HT1080 (cell line): ENCODE results near the gene CAPN9. TPM values are rescaled to one million over a fixed set of nuclear protein-coding genes. Genes with fewer than 3 reads are reported as not detected.

Experiments
- DNase-seq: peaks from one replicate; pipeline ENCODE4 v3.0.0-alpha.2; 2015; ENCODE audit warnings: low read depth
- total RNA-seq: library from RNA; depleted of rRNA; stranded (reverse); fragments of >200 nt; shearing (Covaris generic); gene quantifications from 2 replicates; pipeline ENCODE4 v1.2.3, GENCODE V29; 2014

Gene CAPN9
- total RNA-seq, 1 experiment from 2014 or later = not detected

DNA sequence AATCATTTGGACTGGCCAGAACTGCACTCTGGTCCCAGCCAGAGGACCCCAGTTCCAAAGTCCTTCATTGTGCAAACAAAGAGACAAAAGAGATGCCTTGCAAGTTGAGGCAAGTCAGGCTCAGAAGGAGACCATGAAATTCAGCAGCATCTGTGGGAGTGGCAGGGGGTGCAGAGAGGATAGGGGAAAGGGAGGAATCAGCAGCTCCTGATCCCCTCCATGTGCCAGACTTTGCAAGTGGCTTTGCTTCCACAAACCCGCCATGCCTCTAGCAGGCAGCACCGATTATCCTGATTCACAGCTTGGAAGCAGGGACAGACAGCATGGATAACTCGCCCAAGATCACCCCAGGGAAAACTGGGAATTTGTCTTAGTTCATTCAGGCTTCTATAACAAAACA is 2.1 kb upstream of the CAPN9 start:
- DNase-seq = no peak

DNA sequence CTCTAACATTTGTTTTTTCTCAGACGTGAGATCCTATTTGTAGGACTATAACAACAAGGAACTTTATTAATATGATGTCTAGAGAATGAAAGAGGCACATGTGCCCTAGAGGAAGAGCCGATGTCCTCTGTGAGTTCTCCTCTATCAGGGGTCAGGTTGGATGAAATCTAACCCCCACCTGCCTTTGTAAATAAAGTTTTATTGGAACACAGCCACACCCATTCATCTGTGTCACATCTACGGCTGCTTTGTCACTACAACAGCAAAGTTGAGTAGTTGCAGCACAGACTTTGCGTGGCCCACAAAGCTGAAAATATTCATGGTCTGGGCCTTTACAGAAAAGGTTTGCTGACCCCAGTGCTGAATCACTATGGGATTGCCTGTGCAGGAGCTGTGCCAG is 571 bp upstream of the CAPN9 start:
- DNase-seq = no peak

DNA sequence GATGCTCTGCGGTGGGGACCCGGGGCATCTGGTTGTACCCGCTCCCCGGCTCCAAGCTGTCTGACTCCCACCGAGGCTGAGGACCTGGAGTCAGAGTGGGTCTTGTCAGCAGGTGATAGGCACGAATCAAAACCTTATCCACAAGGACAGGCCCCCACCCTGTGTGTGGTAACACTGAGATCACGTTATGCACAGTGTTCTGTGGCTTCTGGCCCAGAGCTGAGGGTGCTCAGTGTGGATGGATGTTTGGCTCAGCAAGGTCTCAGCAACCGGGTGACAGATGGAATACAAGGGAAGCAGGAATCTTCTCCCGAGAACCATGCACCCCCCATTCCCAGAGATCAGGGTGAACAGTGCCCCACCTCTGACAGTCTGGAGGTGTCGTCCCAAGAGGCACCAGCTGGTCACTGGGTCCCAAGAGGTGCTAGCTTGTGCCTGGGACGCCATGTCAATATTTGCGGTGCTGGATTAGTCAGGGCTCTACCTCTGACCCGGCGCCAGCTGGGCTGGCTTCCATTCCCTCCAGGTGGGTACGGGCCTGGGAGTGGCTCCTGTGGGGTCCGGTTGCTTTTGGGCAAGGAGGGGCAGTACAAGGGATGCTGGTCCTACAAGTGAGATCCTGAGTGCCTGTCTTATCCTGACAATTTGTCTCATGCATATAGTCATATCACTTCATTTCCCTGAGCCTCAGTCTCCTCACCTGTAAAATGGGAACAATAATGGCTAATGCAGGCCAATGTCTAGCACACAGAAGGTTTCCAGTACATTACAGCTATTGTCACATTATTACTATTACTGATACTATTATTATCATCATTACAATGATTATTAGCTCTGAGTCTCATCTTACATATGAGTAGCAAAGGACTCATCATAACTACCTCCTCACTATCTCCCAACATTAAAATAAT is 957 bp downstream of the CAPN9 start:
- DNase-seq = no peak

DNA sequence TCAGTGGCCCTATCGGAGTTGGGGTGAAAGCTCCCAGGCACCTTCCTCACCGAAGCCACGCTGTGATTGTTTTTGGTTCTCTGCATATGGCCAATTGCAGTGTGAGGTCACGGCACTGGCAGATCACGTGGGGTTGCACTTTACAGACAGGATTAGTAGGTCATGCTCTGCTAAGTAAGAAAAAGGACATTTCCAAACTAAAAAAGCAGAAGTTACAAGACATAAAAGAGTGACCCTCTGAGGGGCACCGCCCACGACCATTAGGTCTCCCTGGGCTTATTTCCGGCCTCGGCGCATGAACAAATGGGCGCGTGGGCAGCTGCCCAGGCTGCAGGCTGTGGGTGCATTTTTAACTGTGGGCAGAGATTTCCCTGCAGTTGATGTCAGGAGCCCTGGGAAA is 2.0 kb downstream of the CAPN9 start:
- DNase-seq = no peak

DNA sequence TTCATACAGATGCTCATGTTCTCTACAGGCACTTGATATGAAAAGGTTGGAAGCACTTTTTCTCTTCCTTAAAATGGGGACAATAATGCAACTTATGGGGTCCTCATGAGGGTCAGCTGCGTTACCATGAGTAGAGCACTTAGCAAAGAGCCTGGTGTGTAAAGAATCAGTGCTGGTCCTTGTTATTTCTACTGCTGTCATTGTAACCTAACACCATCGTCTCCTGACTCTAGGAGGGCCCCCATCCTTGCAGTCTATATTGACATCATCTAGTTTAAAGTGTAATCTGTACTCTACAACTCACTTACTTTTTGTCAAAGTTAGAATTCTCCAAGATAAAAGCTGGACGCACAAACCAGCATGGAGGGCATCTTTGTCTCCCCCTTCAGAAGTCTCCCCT is 2.4 kb downstream of the CAPN9 start:
- DNase-seq = no peak

DNA sequence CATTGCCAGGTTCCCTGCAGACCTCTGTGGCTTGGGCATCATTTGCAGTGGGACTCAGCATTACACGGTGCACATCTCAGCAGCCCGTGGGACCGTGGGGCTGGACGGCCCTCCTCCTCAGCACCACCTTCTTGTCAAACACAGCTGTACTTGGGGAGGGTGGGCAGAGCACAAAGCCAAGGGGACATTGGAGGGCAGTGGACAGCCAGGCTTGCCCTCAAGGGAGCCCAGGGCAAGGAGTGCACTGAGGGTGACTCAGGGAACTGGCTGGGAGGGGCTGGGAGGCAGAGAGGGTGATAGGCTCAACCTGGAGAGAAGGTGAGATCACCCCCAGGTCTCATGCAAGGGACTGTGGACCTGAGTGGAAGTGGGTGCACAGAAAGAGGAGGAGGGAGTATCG is 3.4 kb downstream of the CAPN9 start:
- DNase-seq = no peak

DNA sequence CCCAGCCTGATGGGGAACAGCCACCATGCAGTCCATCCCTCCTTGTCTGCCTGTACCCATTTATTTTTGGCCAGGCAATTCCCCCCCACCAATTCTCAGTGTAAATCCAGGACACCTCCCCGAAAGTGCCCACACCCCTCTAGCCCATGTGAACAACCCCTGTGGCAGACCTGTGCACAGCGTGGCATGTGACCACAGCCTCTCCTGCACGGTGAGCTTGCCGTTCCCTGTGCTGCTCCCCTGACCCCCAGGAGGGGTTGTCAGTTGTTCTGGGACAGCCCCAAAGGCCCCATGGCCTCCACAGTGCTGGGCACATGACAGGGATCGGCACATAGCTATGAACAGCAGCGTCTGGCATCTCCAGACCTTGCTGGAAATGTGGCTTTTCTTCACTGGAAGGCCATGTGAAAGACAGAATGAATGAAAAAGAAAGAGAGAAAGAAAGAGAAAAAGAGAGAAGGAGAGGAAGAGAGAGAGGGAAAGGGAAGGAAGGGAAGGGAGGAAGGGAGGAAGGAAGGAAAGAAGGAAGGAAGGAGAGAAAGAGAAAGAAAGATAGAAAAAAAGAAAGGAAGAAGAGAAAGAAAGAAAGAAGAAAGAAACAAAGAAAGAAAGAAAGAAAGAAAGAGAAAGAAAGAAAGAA is 3.9 kb downstream of the CAPN9 start:
- DNase-seq = no peak

DNA sequence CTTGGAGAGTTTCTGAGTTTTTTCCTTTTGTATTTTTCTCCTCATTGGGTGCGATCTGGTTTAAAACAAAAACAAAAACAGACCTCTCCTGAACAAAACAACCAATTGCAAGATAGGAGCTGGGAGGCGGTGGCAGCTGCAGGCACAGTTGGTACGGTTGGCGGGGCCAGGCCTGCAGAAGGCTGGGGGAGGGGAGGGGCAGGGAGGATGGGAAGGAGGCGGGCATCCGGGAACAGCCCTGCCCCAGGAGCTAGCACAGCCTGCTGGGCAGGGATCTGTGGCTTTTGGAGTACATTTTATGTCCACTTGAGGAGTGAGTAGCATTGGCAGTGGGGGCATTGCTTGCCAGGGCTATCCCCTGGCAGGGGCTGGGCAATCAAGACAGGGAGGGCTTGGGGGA is 5.2 kb downstream of the CAPN9 start:
- DNase-seq = no peak

DNA sequence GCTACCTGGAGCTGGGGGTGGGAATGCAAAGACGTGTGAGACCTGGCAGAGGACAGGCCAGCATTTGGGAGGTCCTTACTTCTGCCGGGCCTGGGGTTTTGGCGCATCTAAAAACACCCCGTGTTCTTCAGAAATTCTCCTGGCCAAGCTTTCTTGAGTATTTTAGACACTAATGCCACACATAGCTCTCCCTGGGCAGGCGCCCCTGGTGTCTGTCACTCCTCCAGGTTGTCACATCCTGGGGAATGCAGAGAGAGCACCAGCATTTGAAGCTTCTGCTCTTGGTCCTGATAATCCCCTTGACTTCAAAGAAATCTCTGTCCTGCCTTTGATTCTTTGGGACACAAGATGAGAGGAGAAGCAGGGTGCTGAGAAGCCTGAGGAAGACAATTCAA is 6.0 kb downstream of the CAPN9 start:
- DNase-seq = no peak

DNA sequence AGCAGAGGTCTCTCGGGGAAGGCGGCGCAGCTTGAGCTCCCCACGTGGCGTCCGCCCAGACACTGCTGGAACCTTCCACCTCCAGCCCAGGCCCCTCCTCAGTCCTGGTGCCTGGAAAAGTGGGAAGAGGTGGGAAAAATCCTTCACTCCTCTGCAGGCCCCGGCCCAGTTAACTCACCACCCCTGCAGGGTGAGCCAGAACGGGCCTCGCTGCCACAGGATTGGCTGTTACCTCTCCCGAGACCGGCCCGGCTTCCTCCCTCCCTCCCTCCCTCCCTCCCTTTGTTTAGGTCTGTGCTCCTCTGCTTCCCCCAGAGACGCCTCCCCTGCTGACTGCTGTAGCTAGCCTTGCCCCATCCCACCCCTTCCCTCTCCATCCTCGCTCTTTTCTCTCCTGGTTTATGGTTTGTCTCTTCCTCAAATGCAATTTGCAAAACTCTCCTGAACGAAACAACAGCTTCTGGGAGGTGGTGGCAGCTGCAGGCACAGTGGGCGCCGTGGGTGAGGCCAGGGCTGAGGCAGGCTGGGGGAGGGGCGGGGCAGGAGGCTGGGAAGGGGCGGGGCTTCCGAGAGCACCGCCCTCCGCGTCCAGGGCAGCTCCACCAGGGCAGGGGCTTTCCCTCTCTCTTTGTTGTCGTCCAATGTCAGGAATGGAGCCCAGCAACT is 6.5 kb downstream of the CAPN9 start:
- DNase-seq = no peak

DNA sequence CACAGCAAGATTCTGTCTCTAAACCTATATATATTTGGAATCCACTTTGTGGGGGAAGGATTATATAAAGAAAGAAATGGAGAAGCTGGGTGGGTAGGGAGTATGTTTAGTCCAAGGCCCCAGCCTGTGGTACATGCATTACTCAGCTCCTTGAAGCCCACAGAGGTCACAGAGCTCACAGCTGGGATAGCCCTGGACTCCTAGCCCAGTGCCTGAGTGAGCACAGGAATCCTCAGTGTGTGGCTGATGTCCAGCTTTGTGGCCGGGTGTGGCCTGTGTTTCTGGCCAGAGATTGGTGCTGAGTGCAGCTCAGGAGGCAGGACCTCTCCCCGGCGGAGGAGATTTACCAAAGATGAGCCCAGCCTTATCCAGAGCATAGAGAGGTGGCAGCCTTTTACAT is 7.6 kb downstream of the CAPN9 start:
- peak; percentile 45 for DNase-seq

DNA sequence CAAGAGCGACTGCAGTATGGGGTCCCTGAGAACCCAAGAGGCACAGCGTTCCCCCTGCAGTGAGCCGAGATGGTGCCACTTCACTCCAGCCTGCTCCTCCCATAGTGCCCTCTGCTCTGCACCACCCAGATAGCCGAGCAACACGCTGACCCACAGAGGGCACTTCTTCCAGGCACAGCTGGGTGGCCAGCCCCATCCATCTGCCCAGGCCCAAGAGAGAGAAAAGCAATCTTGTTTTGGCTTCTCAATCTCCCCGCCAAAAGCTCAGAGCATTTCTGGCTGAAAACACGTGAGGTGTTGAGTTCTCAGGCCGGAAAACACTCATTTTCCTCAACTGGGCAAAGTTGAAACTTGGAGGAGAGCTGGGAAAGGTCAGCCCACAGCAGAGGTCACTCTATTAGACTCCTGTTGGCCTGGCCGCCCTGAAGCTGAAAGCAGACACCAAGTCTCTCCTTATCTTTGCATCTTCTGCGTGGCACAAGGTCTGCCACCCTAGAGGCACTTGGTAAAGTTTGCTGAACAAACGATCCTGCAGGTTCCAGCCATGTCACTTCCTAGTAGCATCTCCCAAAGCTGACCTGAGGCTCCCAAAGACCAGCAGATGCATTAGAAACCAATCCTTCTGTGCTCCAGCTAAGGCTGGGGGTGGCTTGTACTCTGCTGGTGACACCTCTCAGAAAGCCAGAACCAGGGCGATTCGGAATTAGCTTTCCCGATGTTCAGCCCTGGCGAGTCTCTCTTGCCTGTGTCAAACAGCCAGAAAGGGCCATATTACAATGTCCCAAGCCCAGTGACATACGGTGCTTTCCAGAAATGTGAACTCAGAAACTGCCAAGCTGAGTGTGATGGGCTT is 10.9 kb downstream of the CAPN9 start:
- DNase-seq = no peak

DNA sequence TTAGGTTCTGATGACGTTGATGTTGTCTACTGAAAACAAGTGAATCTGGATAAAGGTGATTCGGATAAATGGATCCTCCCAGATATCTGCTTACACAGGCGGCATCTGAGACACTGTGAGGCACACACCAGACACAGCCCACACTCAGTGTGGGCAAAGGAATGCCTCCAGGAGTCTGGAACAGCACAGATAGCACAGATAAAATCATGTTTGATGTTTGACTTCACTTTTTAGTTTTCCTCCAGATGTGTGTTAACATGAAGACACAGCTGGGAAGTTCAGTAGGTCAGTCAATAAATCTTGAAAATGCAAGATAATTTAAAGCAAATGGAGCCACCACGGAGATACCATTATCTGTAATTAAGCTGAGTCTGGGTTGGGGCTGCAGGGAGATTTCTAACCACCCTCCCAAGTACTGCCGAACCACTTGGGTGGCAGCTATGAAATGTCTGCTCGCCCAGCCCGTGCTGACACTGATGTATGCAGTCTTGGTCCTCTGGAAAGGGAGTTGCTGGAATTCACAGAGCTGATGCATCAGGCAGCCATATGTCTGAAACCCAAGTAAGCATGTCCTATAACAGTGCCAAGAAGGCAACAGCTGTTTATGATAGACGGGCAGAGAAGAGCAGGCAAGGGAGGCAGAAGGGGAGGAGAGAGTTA is 11.7 kb downstream of the CAPN9 start:
- DNase-seq = no peak

DNA sequence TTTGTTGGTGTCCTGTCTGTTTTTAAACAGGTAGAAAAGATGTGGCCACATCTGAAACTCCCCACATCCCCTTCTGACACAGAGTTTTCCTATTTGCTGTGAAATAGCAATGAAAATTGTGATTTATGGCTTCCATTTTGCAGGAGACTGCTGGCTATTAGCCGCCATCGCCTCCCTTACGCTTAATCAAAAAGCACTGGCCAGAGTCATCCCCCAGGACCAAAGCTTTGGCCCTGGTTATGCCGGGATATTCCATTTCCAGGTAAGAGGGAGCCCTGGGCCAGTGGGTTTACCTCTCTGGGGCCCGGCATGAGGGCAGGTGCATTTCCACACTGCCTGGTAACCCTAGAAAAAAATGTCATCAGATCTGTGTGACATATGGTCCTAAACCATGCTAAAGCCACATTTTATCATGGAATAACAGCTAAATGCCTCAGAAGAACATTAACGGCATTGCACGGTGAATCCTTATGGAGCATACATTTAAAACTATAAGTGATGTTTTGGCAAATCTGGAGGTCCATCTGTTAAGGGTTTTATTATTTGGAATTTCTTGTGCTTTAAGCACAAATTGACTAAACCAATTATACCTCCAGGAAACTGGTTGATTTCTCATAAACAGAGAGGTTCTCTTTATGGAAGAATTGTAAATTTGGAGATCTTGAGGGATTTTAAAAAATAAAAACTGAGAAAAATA is 12.3 kb downstream of the CAPN9 start:
- no peak for DNase-seq

DNA sequence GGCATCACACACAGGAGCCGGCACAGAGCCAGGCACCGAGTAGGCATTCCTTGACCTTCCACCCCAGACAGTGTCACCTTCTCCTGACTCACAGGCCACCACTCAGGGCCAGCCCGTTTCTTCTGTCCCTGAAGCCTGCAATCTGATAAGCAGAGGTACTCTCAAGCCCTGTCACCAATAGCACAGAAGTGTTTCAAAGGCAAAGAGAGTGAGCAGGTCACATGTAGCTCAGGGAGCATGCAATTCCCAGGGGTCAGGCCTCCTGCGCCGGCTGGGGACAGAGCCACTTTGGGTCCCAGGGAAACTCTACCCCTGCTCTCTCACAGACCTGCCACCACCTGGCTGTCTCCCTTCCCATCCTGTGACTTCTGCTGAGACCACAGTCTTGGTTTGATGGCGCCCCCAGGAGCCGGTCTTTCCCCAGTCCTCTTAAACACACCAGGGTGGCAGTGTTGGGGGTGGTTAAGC is 13.2 kb downstream of the CAPN9 start:
- DNase-seq = no peak

DNA sequence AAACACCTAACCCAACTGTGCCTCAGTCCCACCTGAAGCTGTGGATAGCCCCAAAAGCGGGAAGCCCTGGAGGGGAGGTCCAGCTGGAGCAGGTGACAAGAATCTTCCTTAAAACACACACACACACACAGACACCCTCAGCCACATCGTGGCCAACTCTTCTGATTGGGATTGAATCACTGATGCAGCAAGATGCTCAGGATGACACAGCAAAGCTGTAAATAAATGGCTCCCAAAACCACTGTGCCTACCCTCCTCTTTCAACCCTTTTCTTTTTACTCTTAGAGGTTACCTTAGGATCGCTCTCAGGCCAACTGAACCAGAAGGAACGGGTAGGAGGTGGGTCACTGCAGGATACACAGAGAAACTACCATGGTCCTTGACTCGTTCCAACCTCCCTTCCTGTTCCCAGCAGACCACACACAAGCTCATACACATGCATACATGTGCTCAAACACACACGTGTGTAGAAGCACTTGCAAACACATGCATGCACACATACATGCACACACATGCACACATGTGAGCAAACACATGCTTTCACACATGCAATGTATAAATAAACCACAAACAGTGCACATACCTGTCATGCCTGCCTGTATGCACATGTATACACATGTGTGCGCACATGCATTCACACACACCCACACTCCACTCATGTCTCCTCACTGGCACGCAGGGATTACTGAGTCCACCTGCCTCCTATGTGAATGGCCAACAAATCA is 14.4 kb downstream of the CAPN9 start:
- DNase-seq = no peak

DNA sequence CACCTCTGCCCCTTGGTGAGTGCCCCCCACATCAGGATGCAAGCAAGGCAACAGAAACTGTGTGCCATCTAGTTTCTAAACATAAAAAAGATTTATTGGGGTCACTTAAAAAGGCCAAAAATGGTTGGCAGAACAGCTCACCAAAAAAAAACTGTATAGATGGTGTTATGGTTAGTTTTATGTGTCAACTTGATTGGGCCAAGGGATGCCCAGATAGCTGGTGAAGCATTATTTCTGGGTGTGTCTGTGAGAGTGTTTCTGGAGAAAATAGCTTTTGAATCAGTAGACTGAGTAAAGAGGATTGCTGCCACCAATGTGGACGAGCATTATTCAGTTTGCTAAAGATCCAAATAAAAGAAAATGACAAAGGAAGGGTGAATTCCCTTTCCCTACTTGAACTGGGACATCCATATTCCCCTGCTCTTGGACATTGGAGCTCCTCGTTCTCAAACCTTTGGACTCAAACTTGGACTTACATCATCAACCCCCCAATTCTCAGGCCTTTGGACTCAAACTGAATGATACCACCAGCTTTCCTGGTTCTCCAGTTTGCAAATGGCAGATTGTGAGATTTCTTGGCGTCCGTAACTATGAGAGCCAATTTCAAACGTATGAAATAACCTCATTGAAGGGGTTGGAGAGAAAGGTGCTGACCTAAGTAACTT is 16.9 kb downstream of the CAPN9 start:
- no peak for DNase-seq

DNA sequence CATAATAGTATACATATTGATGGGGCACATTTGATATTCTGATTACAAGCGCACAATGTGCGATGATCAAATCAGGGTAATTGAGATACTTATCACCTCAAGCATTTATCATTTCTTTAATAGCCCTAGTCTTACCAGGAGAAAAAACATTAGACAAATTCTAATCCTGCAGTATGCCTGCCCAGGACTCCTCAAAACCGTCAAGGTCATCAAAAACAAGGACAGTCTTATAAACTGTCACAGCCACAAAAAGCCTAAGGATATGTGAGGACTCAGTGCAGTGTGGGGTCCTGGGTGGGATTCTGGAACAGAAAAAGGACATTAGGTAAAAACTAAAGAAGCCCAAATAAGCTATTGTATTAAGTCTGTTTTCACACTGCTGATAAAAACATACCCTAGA is 19.1 kb downstream of the CAPN9 start:
- no peak for DNase-seq
